Measurements from ENCODE around the gene NPDC1.

DNA sequence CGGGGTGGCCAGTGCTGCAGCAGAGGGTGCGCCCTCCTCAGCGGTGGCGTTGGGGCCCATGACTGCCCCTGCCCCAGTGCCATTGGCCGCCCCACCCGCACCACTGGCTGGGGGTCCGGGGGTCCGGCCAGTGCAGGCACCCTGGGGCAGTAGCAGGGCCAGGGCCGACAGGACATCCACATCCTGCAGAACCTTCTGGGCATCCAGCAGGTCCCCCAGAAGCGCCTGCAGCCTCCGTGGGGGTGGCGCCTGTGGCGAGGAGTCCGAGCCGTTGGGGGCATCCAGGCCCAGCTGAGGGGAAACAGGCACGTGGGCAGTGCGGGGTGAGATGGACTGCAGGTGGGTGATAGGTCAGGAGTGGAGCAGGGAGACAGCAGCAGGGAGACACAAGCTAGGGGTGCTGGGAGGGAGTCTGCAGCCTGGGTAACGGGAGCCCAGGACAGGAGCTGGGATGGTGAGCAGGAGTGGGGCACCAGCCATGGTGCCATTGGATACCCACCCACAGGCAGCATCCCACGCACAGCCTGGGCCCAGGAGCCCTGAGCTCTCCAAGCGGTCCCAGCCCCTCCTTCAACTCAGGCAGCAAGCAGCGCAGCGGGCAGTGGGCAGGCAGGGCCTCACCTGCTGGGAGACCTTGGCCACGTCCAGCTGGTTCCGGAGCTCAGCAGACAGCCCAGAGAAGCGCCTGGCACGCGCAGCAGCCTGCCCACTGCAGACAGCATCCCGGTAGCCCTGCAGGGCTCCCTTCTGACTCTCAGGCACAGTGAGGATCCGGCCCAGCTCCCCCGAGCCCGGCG is 25.0 kb downstream of the NPDC1 start:
- TF ChIP-seq CTCF (IDR thresholded peaks at IDR 0.05) (no peak), POLR2A (IDR thresholded peaks at IDR 0.05) (no peak)
